Activated CD4-positive, alpha-beta T cell treated with anti-CD3 and anti-CD28 coated beads for 24 hours (primary cell): ENCODE data around the gene CHKB.
"Not testable (repeated sequence)": the region's sequence is repeated elsewhere in the genome, so short reads cannot be mapped to it uniquely, and the experiment has no call there.

Source experiments
- DNase-seq, 2 donors: peaks; one replicate each; pipeline ENCODE4 v3.0.0-alpha.2; 2020; ENCODE audit warnings: low read depth in 2 of 2

The CHKB gene

GRCh38 chr22:50612528-50613221 lies 30.0 kb upstream of the CHKB start:
- no peak for DNase-seq

- DNase-seq = no peak
Observed at GRCh38 chr22:50612168-50612527, 29.5 kb upstream of the CHKB start.

- no peak for DNase-seq
Observed at GRCh38 chr22:50611341-50612060, 28.9 kb upstream of the CHKB start.

GRCh38 chr22:50610581-50610980 lies 27.9 kb upstream of the CHKB start:
- no peak for DNase-seq

GRCh38 chr22:50610041-50610451 lies 27.4 kb upstream of the CHKB start:
- no peak for DNase-seq

- DNase-seq = no peak
Observed at GRCh38 chr22:50609599-50609998, 26.9 kb upstream of the CHKB start.

GRCh38 chr22:50608996-50609395 lies 26.3 kb upstream of the CHKB start:
- no peak for DNase-seq

- DNase-seq = not testable (repeated sequence)
Observed at GRCh38 chr22:50608058-50608840, 25.6 kb upstream of the CHKB start.

- DNase-seq = no peak
Observed at GRCh38 chr22:50607659-50608020, 25.0 kb upstream of the CHKB start.

- DNase-seq = no peak
Observed at GRCh38 chr22:50606946-50607658, 24.5 kb upstream of the CHKB start.

- DNase-seq = no peak
Observed at GRCh38 chr22:50606165-50606945, 23.7 kb upstream of the CHKB start.

- no peak for DNase-seq
Observed at GRCh38 chr22:50605613-50606074, 23.0 kb upstream of the CHKB start.

- DNase-seq = no peak
Observed at GRCh38 chr22:50605002-50605612, 22.5 kb upstream of the CHKB start.

GRCh38 chr22:50604256-50605001 lies 21.8 kb upstream of the CHKB start:
- no peak for DNase-seq

- DNase-seq = no peak
Observed at GRCh38 chr22:50603511-50604255, 21.0 kb upstream of the CHKB start.

- DNase-seq = no peak
Observed at GRCh38 chr22:50602338-50602700, 19.7 kb upstream of the CHKB start.

- no peak for DNase-seq
Observed at GRCh38 chr22:50601669-50602337, 19.2 kb upstream of the CHKB start.

GRCh38 chr22:50600967-50601668 lies 18.5 kb upstream of the CHKB start:
- no peak for DNase-seq
